A549 (cell line): ENCODE results near the gene MSX2. TPM values are rescaled to one million over a fixed set of nuclear protein-coding genes. Genes with fewer than 3 reads are reported as not detected.

Experiments used
- ATAC-seq, 2 experiments: fragments of 200-7000 bp in 1 of 2; fragments of >200 bp in 1 of 2; cut with Nextera tagmentation in 1 of 2; cut with Tn5 transposase in 1 of 2; 3 replicates each; pipeline versions ENCODE4 v1.8.0 to v1.9.1; 2018 to 2020; ENCODE audit warnings: mild to moderate bottlenecking in 1 of 2, moderate library complexity in 1 of 2
- CTCF ChIA-PET: fragments of 300-600 bp; sonication (Branson Sonifier 250); formaldehyde crosslinking; extraction: SDS; loops from one replicate; lab custom pipeline; 2021; ENCODE audit warnings: antibody characterized with exemption, inconsistent platforms; lab: Yijun Ruan, JAX
- POLR2A ChIA-PET: fragments of 350-600 bp; formaldehyde crosslinking; extraction: SDS; loops from one replicate; lab custom pipeline; 2021; ENCODE audit warnings: antibody characterized with exemption, inconsistent platforms; lab: Yijun Ruan, JAX
- DNase-seq, 2 experiments: peaks; one replicate each; pipeline versions ENCODE4 v3.0.0 to v3.0.0-alpha.2; 2011 to 2016; ENCODE audit warnings: low read depth in 1 of 2, low spot score in 1 of 2
- FAIRE-seq: peaks from 2 replicates; lab custom pipeline; 2011; peaks lifted over from hg19 to GRCh38; lab: Jason Lieb, UNC
- H3K27ac ChIP-seq, 2 experiments: fragments of >200 bp; sonication (Bioruptor Twin); formaldehyde crosslinking; 3 replicates each; pipeline ENCODE4 v1.5.1; 2016 to 2017
- H3K4me1 ChIP-seq: fragments of >200 bp; sonication (Bioruptor Twin); formaldehyde crosslinking; 3 replicates; pipeline ENCODE4 v1.6.1; 2016
- H3K4me2 ChIP-seq: fragments of >200 bp; sonication (Bioruptor Twin); formaldehyde crosslinking; 3 replicates; pipeline ENCODE4 v1.6.1; 2016
- H3K4me3 ChIP-seq: fragments of >200 bp; sonication (Bioruptor Twin); formaldehyde crosslinking; 3 replicates; pipeline ENCODE4 v1.5.1; 2016
- H3K9me3 ChIP-seq: fragments of >200 bp; sonication (Bioruptor Twin); formaldehyde crosslinking; 3 replicates; pipeline ENCODE4 v1.6.1; 2016
- CBX8 ChIP-seq: fragments of 200-600 bp; sonication (generic); IDR thresholded peaks from 2 replicates; pipeline ENCODE4 v1.6.1; 2016
- CHD2 ChIP-seq: fragments of 150-350 bp; IDR thresholded peaks from 2 replicates; pipeline ENCODE4 v1.6.1; 2014; ENCODE audit warnings: low read length; ENCODE audit not compliant: partially characterized antibody
- CHD4 ChIP-seq: fragments of 200-600 bp; sonication (generic); IDR thresholded peaks from 2 replicates; pipeline ENCODE4 v1.6.1; 2016; ENCODE audit warnings: antibody characterized with exemption, mild to moderate bottlenecking, borderline replicate concordance
- EHF ChIP-seq: fragments of 250-450 bp; sonication (Bioruptor Pico); IDR thresholded peaks from 2 replicates; pipeline ENCODE4 v1.5.0; 2020; ENCODE audit warnings: mild to moderate bottlenecking
- EHMT2 ChIP-seq: fragments of 200-600 bp; sonication (generic); IDR thresholded peaks from 2 replicates; pipeline ENCODE4 v1.6.1; 2016; ENCODE audit warnings: antibody characterized with exemption, low read depth, mild to moderate bottlenecking, moderate library complexity
- EP300 ChIP-seq, 2 experiments: fragments of >200 bp; sonication (Bioruptor Twin); formaldehyde crosslinking; IDR thresholded peaks; 2 replicates in 1 of 2; 3 replicates in 1 of 2; pipeline ENCODE4 v1.6.1; 2016 to 2017
- FOSB ChIP-seq: fragments of 250-450 bp; sonication (Bioruptor Pico); IDR thresholded peaks from 2 replicates; pipeline ENCODE4 v1.5.0; 2020; ENCODE audit warnings: mild to moderate bottlenecking, moderate library complexity
- HOXA7 ChIP-seq: fragments of 250-450 bp; sonication (Bioruptor Pico); IDR thresholded peaks from 2 replicates; pipeline ENCODE4 v1.5.0; 2020; ENCODE audit warnings: mild to moderate bottlenecking, moderate library complexity
- HOXB5 ChIP-seq: fragments of 250-450 bp; sonication (Bioruptor Pico); IDR thresholded peaks from 2 replicates; pipeline ENCODE4 v1.5.0; 2020; ENCODE audit warnings: mild to moderate bottlenecking, moderate library complexity
- JUN ChIP-seq, 2 experiments: fragments of >200 bp; sonication (Bioruptor Twin); formaldehyde crosslinking; IDR thresholded peaks; 2 replicates in 1 of 2; 3 replicates in 1 of 2; pipeline ENCODE4 v1.6.1; 2016 to 2017
- JUNB ChIP-seq: fragments of >200 bp; sonication (Bioruptor Twin); formaldehyde crosslinking; IDR thresholded peaks from 2 replicates; pipeline ENCODE4 v1.6.1; 2016
- KDM1A ChIP-seq: fragments of 200-600 bp; sonication (generic); IDR thresholded peaks from 2 replicates; pipeline ENCODE4 v1.6.1; 2016; ENCODE audit warnings: low read depth, mild to moderate bottlenecking
- KDM5A ChIP-seq: fragments of 200-600 bp; sonication (generic); IDR thresholded peaks from 2 replicates; pipeline ENCODE4 v1.6.1; 2016; ENCODE audit warnings: antibody characterized with exemption, mild to moderate bottlenecking
- MAZ ChIP-seq: fragments of 150-350 bp; IDR thresholded peaks from 2 replicates; pipeline ENCODE4 v1.6.1; 2014; ENCODE audit warnings: antibody characterized with exemption, low read depth, low read length, borderline replicate concordance
- NFE2L2 ChIP-seq: fragments of 150-350 bp; conservative IDR thresholded peaks from 2 replicates; pipeline ENCODE4 v1.6.1; 2014; ENCODE audit warnings: low read length
- NPAS2 ChIP-seq: fragments of 250-450 bp; sonication (Bioruptor Pico); IDR thresholded peaks from 2 replicates; pipeline ENCODE4 v1.8.0; 2022; ENCODE audit warnings: mild to moderate bottlenecking, moderate library complexity, borderline replicate concordance
- PHF8 ChIP-seq: fragments of 200-600 bp; sonication (generic); IDR thresholded peaks from 2 replicates; pipeline ENCODE4 v1.6.1; 2016; ENCODE audit warnings: low read depth, mild to moderate bottlenecking, antibody characterized with exemption, moderate library complexity, borderline replicate concordance
- POLR2A ChIP-seq: IDR thresholded peaks from 2 replicates; pipeline ENCODE4 v1.6.1; 2012; ENCODE audit warnings: mild to moderate bottlenecking, low read length
- RFX5 ChIP-seq: fragments of 450-650 bp; IDR thresholded peaks from 2 replicates; pipeline ENCODE4 v1.7.1; 2014; ENCODE audit warnings: antibody characterized with exemption, mild to moderate bottlenecking, moderate library complexity
- SMC3 ChIP-seq: fragments of >200 bp; sonication (Bioruptor Twin); formaldehyde crosslinking; IDR thresholded peaks from 3 replicates; pipeline ENCODE4 v1.6.1; 2018; ENCODE audit warnings: inconsistent platforms
- SREBF2 ChIP-seq: fragments of 450-650 bp; IDR thresholded peaks from 2 replicates; pipeline ENCODE4 v1.6.1; 2014; ENCODE audit warnings: mild to moderate bottlenecking, moderate library complexity
- TFCP2L1 ChIP-seq: fragments of 250-450 bp; sonication (Bioruptor Pico); IDR thresholded peaks from 2 replicates; pipeline ENCODE4 v1.5.0; 2021; ENCODE audit warnings: mild to moderate bottlenecking
- ZFP36 ChIP-seq: fragments of 450-650 bp; IDR thresholded peaks from 2 replicates; pipeline ENCODE4 v1.6.1; 2014; ENCODE audit warnings: borderline replicate concordance; ENCODE audit not compliant: partially characterized antibody
- ZNF302 ChIP-seq: fragments of 250-450 bp; sonication (Bioruptor Pico); IDR thresholded peaks from 2 replicates; pipeline ENCODE4 v1.9.0; 2021; ENCODE audit warnings: inconsistent platforms, mild to moderate bottlenecking, moderate library complexity
- WGBS: methylation state at CpG from one replicate; pipeline ENCODE4 v1.1.6; 2017; ENCODE audit errors: missing lambda C conversion rate; 5-methylcytosine and 5-hydroxymethylcytosine counted together
- polyA plus RNA-seq, 4 experiments: library from polyadenylated mRNA; depleted of rRNA in 3 of 4; stranded (reverse); fragments of >200 nt; fragmentation: RNase III in 1 of 4; extraction: RNeasy Plus Mini Kit Qiagen cat#74134 plus additional on column Dnase treatment in 1 of 4; gene quantifications; 2 replicates in 3 of 4; 3 replicates in 1 of 4; pipeline ENCODE4 v1.2.3, GENCODE V29; 2011 to 2017
- TF ChIP-seq, protein P1 (sequence below): fragments of >200 bp; sonication (Bioruptor Twin); formaldehyde crosslinking; IDR thresholded peaks from 2 replicates; pipeline ENCODE4 v1.6.1; 2016
- TF ChIP-seq, protein P2 (sequence below): fragments of >200 bp; sonication (Bioruptor Twin); formaldehyde crosslinking; IDR thresholded peaks from 3 replicates; pipeline ENCODE4 v1.6.1; 2016
- TF ChIP-seq, protein P3 (sequence below): IDR thresholded peaks from 2 replicates; pipeline ENCODE4 v1.6.1; 2012

The MSX2 gene
- polyA plus RNA-seq, 2 of the 4 experiments (the other 2 are of a cell fraction) = 2.4 to 2.6 TPM

DNA sequence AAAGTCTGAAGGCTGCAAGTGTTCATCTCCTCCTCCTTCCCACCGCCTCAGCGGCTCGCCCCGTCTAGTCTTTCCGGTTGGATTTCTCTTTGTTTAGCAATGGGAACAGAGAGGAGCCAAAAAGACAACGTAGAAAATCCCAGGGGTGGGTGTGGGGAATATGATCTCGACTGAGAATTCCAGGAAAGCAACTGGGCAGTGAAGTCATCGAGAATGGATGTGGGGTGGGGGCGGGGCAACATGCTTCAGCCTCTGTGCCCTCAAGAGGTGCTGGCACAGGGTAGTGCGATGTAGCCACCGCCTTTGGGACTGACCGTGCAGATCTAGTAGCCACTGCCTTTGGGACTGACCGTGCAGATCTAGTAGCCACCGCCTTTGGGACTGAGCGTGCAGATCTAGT is 12.9 kb downstream of the MSX2 start:
- H3K4me1 ChIP-seq = no peaks in the 10 kb centered on the region
- H3K4me3 ChIP-seq = no peak overlapping the region
- H3K4me2 ChIP-seq = no peak overlapping the region
- DNase-seq (no peak), ATAC-seq (no peak), FAIRE-seq (no peak)
- TF ChIP-seq, protein P1, sequence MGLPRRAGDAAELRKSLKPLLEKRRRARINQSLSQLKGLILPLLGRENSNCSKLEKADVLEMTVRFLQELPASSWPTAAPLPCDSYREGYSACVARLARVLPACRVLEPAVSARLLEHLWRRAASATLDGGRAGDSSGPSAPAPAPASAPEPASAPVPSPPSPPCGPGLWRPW = no peak
- TF ChIP-seq CHD4 = no peak
- no peak for TF ChIP-seq FOSB (CRISPR knock-in tag)
- no peak for TF ChIP-seq CHD2
- no peak for TF ChIP-seq NFE2L2
- TF ChIP-seq TFCP2L1 (CRISPR knock-in tag) = no peak
- TF ChIP-seq KDM5A = no peak
- no peak for TF ChIP-seq JUNB
- TF ChIP-seq SMC3 = no peak
- no peak for TF ChIP-seq POLR2A
- TF ChIP-seq, protein P2, sequence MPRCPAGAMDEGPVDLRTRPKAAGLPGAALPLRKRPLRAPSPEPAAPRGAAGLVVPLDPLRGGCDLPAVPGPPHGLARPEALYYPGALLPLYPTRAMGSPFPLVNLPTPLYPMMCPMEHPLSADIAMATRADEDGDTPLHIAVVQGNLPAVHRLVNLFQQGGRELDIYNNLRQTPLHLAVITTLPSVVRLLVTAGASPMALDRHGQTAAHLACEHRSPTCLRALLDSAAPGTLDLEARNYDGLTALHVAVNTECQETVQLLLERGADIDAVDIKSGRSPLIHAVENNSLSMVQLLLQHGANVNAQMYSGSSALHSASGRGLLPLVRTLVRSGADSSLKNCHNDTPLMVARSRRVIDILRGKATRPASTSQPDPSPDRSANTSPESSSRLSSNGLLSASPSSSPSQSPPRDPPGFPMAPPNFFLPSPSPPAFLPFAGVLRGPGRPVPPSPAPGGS = no peak
- TF ChIP-seq ZFP36 = no peak
- TF ChIP-seq EHF = no peak
- no peak for TF ChIP-seq EP300 (IDR thresholded peaks at IDR 0.05)
- no peak for TF ChIP-seq JUN (IDR thresholded peaks at IDR 0.05)
- no peaks in the 10 kb centered on the region for H3K9me3 ChIP-seq
- ChIA-PET CTCF (interaction anchor here (0.7 to 4.1 kb wide), 8 partner anchors 12 to 411 kb away, joined by 3 to 100 read pairs (median 4); no protein-coding TSS in a partner anchor), POLR2A (interaction anchor here (0.5 kb wide), 1 partner anchor 48 kb away, joined by 3 read pairs; no protein-coding TSS in a partner anchor)
- 63% methylated on average over 14 of the region's 15 CpGs for WGBS
- H3K27ac ChIP-seq = no peak overlapping the region

DNA sequence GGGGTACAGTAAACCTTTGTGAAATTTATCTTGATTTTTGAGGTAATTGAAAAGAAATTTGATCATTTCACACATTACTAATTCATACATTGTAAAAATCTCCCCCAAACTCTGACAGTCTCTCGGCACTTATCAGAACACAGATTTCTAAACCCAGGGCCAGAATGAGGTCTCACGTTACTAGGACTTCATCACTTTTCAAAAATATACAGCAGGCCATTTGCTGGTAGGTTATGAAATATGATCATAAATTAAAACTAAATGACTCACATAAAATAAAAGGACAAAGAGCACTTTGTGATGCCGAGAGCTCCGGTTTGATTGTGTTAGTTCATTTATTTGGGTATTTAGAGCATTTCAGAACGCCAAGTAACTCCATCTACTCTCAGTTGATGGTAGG is 17.0 kb downstream of the MSX2 start:
- H3K4me2 ChIP-seq = no peak overlapping the region
- no peak for FAIRE-seq
- no peaks in the 10 kb centered on the region for H3K4me1 ChIP-seq
- POLR2A ChIA-PET = no interaction called here
- no peak for DNase-seq
- CTCF ChIA-PET = interaction anchor here (0.6 to 1.9 kb wide), 4 partner anchors 17 to 322 kb away, joined by 3 to 8 read pairs (median 3); partner anchors contain the start of gene MSX2
- peaks cover 10% of the 10 kb centered on the region; the same call in 1 of the 3 replicates for H3K9me3 ChIP-seq
- WGBS = 37% methylated on average over 5 of the region's 5 CpGs
- H3K27ac ChIP-seq = no peak overlapping the region
- no peak for ATAC-seq
- TF ChIP-seq ZNF302 (CRISPR knock-in tag) (no peak), EHF (no peak), KDM1A (no peak), EHMT2 (no peak), HOXB5 (CRISPR knock-in tag) (no peak), MAZ (no peak), NPAS2 (no peak), PHF8 (no peak), CBX8 (no peak), HOXA7 (CRISPR knock-in tag) (no peak), SREBF2 (no peak), EP300 (IDR thresholded peaks at IDR 0.05) (no peak), RFX5 (no peak), ZFP36 (no peak)
- TF ChIP-seq, protein P2 = no peak
- TF ChIP-seq, protein P3, sequence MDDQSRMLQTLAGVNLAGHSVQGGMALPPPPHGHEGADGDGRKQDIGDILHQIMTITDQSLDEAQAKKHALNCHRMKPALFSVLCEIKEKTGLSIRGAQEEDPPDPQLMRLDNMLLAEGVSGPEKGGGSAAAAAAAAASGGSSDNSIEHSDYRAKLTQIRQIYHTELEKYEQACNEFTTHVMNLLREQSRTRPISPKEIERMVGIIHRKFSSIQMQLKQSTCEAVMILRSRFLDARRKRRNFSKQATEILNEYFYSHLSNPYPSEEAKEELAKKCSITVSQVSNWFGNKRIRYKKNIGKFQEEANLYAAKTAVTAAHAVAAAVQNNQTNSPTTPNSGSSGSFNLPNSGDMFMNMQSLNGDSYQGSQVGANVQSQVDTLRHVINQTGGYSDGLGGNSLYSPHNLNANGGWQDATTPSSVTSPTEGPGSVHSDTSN = no peak
- H3K4me3 ChIP-seq = no peak overlapping the region
